GM18907 (cell line): Measurements from ENCODE around the gene NRBF2.
A peak's percentile ranks its signal among the peaks of the same experiment; 100 is the strongest.
"Not testable (repeated sequence)": the region's sequence is repeated elsewhere in the genome, so short reads cannot be mapped to it uniquely, and the experiment has no call there.

Source experiments
- ATAC-seq: cut with Tn5 transposase; IDR thresholded peaks from one replicate; pipeline ENCODE4 v1.9.1; 2021; ENCODE audit warnings: mild to moderate bottlenecking, moderate library complexity; ENCODE audit not compliant: unreplicated experiment

Gene NRBF2

DNA sequence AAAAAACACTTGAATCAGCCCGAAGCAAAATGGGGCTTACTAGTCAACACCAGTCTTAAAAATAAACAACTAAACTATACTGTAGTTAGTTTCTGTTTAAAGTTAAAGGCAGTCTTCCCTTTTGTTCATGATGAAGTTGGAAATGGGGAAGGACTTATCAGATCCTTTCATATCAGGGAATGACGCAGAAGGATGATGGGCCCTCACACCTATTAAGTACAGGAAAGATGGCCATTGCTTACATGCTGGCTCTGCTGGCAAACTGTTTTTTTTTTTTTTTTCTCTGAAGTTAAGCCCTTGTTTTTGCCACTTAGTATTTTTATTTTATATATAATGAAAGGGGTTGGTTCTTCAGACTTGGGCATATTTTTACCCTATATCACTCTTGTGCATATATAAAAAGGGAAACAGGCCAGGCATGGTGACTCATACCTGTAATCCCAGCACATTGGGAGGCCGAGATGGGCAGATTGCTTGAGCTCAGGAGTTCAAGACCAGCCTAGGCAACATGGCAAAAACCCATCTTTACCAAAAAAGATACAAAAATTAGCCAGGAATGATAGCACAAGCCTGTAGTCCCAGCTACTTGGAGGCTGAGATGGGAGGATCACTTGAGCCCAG lies 16.6 kb upstream of the NRBF2 start:
- no peak for ATAC-seq

- ATAC-seq, result no peak
These were observed 14.1 kb upstream of the NRBF2 start for GRCh38 chr10:63119041-63119440.

DNA sequence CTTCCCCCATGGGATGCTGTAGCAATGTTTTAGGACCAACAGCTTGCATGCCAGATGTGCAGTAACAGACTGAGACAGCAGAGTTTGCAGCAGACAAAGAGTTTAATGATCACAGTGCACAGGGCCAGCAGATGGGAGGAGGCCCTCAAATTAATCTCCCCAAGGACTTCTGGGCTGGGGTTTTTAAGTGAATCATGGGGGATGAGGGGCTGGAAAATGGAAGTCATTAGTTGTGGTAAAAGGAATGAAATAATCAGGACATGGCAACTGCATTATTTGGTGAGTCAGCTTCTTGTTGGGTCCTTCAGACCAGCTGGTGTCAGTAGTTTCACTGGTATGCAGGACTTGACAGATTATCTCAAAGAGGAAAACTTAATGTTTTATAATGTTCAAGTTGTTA lies 12.6 kb upstream of the NRBF2 start:
- ATAC-seq, result no peak

DNA sequence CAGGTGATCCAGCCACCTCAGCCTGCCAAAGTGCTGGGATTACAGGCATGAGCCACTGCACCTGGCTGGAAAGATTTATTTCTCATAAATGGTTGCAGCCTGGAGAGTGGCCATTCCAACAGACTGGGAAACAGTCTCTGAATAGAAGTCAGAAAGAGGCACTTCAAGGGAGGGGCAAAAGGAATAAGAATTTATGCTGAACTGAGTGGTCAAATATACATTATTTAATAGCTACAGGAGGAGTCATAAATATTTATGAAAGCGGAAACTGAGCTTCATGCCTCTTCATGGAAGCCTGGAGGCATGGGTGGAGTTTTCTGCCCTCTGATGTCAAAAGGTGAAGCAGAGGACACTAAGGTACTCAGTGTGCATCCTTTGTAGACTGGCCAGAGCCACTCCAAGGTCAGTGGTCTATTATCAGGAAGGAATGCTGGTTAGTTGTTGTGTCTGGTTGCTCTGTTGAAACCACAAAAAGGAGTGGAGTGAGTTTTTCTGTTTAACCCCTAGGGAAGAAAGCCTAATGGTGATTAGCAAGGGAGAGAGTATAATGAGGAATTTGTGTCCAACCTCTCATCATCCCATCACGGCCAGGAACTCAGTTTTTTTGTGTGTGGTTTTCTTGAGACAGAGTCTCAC lies 9.3 kb upstream of the NRBF2 start:
- ATAC-seq, result no peak

DNA sequence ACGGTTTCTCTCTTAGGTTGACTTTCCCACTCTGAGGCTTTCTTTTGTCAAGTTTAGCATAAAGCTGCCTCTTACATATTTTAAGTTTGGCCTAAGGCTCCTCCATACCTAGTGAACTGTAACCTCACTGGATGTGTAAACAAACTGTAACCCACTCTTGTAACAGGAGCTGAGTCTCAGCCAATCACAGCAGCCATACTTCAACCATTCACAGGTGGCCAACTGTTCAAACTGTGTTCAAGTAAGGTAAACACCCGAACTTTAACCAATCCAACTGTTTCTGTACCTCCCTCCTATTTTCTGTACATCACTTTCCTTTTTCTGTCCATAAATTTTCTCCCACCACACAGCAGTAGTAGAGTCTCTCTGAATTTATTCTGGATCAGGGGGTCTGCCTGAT lies 7.7 kb upstream of the NRBF2 start:
- ATAC-seq, result no peak

DNA sequence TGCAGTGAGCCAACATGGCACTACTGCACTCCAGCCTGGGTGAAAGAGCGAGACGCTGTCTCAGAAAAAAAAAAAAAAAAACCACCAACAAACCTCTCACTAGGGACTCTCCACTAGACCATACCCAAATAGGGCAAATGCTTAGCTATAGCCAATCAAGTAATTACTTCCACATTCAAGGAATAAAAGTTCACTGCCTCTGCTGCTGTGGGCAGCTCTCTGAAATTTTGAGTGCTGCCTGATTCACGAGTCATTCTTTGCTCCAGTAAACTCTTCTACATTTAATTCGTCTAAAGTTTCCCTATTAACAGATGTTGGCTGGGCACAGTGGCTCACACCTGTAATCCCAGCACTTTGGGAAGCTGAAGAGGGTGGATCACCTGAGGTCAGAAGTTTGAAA lies 4.7 kb upstream of the NRBF2 start:
- ATAC-seq, result no peak

- no peak for ATAC-seq
These were observed 3.2 kb upstream of the NRBF2 start for GRCh38 chr10:63129888-63130287.

DNA sequence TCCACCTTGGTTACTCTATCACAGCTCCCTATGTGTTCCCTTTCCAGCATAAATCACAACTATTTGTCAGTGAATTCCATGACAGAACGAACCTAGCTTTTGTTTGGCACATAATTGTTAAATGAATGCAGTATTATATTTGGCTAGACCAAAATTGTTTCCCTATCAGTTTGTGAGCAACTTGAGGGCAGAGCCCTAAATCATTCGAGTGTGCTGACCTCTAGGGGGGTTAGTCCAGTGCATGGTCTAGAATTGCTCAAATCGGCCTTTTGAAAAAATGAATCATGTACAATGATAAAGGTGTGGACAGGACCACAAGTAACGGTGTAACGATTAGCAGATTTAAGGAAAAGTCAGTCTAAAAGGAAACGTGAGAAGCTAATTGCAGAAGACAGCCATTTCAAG lies 475 bp upstream of the NRBF2 start:
- peak; percentile 0 for ATAC-seq

GRCh38 chr10:63133821-63134557 lies 861 bp downstream of the NRBF2 start:
- no peak for ATAC-seq

- no peak for ATAC-seq
These were observed 4.2 kb downstream of the NRBF2 start for GRCh38 chr10:63137306-63137705.

- ATAC-seq, result no peak
These were observed 6.9 kb downstream of the NRBF2 start for GRCh38 chr10:63140077-63140476.

DNA sequence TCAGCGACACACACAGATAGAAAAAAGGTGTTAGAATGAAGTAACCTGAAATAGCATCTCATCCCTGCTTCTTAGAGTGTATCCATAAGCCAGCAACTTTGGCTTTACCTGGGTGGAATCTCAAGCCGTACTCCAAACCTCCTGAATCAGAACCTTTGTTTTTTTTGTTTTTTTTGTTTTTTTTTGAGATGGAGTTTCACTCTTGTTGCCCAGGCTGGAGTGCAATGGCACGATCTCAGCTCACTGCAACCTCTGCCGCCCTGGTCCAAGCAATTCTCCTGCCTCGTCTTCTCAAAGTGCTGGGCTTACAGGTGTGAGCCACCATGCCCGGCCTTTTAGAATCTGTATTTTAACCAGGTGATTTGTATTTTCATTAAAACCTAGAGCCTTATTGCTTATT lies 9.0 kb downstream of the NRBF2 start:
- ATAC-seq, result no peak

DNA sequence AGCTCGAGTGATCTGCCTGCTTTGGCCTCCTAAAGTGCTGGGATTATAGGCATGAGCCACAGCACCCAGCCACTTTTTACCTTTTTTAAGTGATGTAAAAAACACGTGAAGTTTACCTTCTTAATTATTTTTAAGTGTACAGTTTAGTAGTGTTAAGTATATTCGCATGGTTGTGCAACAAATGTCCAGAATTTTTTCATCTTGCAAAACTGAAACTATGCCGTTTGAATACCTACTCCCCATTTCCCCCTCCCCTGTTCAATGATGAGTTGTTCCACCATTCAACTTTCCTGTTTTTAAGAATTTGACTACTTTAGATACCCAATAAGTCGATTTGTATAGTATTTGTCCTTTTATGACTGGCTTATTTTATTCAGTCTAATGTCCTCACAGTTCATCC lies 10.9 kb downstream of the NRBF2 start:
- no peak for ATAC-seq

DNA sequence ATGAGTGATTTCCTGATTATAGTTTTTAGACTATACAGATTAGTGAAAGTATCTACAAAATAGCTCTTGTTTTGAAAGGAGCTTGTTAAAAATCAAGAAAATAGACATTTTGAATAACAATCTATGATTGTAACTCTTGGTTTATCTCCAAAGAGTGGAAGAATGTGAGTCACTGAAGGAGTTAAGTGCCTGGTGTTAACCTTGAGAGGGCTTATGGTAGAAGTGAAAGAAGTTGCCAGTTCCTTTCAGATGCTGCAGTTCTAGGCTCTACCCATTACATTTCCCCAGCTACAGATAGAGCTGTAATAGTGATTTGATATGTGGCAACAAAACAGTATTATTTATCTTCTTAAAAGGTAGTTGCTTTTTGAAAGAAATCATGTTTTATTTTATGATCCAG lies 12.7 kb downstream of the NRBF2 start:
- peak; percentile 57 for ATAC-seq

DNA sequence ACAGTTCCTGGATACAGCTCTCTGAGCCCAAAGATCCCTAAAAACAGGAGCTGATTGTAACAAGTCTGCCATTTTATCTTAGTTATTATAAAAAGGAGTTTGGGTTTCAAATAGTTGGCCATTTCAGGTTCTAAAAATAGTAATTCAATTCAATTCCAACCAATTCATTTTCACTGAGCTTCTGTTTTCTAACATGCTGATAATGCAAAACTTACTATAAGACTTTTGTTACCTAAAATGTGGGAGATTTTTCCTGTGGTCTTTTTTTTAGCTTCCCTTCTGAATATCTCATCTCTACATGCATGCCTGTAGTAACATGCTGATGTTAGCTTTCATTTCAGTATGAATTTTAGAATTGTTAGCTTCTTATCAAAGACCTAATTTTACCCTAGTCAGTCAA lies 13.4 kb downstream of the NRBF2 start:
- ATAC-seq, result no peak

DNA sequence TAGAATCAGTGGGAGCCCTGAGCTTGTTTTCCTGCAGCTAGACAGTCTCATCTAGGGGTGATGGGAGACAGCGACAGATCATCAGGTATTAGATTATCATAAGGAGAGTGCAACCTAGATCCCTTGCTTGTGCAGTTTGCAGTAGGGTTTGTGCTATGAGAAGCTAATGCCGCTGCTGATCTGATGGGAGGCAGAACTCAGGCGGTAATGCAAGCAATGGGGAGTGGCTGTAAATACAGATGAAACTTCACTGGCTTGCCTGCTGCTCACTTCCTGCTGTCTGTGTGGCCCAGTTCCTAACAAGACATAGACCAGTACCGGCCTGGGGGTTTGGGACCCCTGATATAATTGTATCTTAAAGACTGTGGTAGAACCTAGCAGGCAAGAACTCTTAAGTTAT lies 17.6 kb downstream of the NRBF2 start:
- no peak for ATAC-seq

DNA sequence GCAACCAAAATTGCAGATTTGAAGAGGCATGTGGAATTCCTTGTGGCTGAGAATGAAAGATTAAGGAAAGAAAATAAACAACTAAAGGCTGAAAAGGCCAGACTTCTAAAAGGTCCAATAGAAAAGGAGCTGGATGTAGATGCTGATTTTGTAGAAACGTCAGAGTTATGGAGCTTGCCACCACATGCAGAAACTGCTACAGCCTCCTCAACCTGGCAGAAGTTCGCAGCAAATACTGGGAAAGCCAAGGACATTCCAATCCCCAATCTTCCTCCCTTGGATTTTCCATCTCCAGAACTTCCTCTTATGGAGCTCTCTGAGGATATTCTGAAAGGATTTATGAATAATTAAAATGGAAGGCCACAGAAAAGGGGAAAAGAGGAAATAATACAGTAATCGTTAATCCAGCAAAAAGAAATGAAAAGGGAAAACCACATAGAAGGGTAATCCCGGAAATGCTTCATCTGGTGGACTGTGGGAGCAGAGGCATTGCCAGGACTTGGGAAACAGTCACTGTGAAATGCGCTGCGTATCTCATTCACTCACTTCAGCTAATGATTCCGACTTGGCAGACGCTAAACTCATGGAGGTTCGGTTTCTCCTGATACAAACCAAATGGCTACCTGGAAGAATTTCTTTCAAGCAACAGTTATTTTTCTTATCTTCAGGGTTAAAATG lies 20.9 kb downstream of the NRBF2 start:
- ATAC-seq, result not testable (repeated sequence)

DNA sequence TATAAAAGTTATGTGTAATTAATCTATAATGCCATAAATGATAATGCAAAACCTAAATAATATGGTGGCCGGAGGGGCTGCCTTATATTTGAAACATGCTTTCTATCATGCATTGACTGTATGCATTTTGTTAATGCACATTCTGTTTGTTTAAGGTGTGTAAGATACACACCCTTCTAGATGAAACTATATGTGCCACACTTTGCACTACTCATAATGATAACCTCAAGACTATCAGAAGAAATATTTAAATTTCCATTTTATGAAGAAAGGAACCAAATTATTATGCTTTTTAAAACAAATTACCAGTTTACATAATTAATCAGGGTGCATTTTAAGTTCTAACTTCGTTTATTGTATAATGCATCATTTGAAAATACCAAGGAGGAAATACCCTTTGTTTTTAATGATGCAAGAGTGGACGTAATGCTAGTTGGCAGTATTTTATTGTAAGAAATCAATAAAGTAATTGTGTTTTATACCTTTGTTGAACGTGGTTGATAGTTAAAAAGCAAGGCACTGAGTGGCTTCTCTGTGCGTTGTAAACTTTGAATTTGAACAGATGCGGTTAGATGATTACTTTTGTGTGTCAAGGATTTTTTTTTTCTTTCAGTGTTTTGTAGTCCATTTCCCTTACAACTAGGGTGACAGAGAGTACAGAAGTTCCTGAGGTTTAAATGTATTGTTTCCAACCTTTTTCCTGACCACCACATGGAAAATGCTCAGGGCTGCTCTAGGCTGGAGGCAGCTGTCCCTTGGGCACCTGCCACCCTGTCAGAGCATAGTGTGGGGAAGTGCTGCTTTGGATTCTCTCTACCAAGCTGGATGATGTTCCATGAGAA lies 21.6 kb downstream of the NRBF2 start:
- no peak for ATAC-seq

DNA sequence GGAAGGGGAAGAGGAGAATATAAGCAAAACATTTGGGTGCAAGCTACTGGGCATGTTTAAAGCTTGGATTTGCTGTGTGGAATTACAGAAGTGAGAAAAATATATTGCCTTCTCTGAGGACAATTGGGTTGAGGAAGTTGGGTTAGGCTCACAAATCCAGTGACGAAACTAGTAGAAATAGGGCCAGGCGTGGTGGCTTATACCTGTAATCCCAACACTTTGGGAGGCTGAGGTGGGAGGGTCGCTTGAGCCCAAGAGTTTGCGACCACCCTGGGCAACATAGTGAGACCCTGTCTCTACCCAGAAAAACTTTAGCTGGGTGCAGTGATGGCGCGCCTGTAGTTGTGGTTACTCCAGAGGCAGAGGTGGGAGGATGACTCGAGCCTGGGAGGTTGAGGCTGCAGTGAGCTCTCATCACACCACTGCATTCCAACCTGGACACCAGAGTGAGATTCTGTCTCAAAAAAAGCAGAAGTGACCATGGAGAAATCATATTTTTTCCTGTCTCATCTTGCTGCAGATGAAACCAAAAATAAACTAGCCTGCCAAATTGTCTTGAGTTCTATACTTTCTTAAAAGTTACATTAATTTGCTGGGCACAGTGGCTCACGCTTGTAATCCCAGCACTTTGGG lies 22.4 kb downstream of the NRBF2 start:
- no peak for ATAC-seq

- ATAC-seq, result no peak
These were observed 23.1 kb downstream of the NRBF2 start for GRCh38 chr10:63156236-63156635.
